Activated T-cell treated with anti-CD3 and anti-CD28 coated beads, Interleukin-2, amount 50 U/mL, for 24 hours (primary cell): ENCODE results near the gene SERINC3.

Source experiments
- DNase-seq: peaks from one replicate; pipeline ENCODE4 v3.0.0-alpha.2; 2020
- H3K27ac Mint-ChIP-seq: 2 replicates; pipeline ENCODE4 v1.8.0; 2020; ENCODE audit warnings: mild to moderate bottlenecking, mixed read lengths
- H3K27me3 Mint-ChIP-seq: 2 replicates; pipeline ENCODE4 v1.8.0; 2020; ENCODE audit warnings: mixed read lengths
- H3K36me3 Mint-ChIP-seq: 2 replicates; pipeline ENCODE4 v1.8.0; 2020; ENCODE audit warnings: low read depth, mixed read lengths
- H3K4me1 Mint-ChIP-seq: 2 replicates; pipeline ENCODE4 v1.8.0; 2020; ENCODE audit warnings: low read depth, mixed read lengths
- H3K4me3 Mint-ChIP-seq: 2 replicates; pipeline ENCODE4 v1.8.0; 2020; ENCODE audit warnings: mild to moderate bottlenecking, moderate library complexity, mixed read lengths
- H3K9me3 Mint-ChIP-seq: 2 replicates; pipeline ENCODE4 v1.8.0; 2020; ENCODE audit warnings: mixed read lengths

The SERINC3 gene

DNA sequence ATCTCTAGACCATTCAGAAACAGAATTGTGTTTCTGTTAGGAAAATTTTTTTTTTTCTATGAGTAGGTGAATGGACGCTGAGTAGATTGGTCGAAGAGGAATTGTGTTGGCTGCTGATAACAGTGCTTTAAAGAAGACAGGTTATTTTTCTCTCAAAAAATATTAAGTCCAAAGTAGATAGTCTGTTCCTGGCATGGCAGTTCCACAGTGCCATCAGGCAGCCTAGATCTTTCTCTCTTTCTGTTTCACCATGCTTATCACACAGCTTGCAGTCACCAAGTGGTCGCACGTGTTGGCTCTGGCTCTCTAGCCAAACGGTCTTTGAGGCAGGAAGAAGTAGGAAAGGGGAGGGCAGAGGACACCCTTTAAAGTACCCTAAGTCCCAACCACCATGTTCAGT, 22.4 kb upstream of the SERINC3 start:
- Mint-ChIP-seq H3K27me3 (peaks cover 3% of the 10 kb centered on the region), H3K9me3 (no peaks in the 10 kb centered on the region), H3K27ac (no peak overlapping the region), H3K36me3 (no peaks in the 10 kb centered on the region), H3K4me3 (no peak overlapping the region), H3K4me1 (no peaks in the 10 kb centered on the region)
- DNase-seq = no peak

DNA sequence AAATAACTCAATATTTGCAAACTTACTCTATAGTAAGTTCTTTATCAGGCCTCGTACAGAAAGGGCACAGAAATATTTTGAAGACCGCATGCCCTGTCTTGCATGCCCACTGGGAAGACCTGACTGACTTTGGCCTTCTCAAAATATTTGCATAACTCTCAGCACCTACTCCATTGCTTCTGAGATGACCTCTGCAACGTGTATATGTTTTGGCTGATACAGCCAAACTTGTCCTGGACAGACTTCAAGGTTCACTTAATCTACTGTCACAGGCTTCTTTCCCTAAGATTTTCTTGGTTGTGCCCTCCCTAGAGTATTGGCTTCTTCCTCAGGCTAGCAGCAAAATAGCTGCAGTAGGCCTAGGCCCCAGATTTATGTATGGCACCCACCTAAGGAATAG, 21.5 kb upstream of the SERINC3 start:
- Mint-ChIP-seq H3K36me3 (no peaks in the 10 kb centered on the region), H3K27ac (no peak overlapping the region), H3K4me3 (no peak overlapping the region), H3K4me1 (no peaks in the 10 kb centered on the region), H3K27me3 (peaks cover 3% of the 10 kb centered on the region), H3K9me3 (no peaks in the 10 kb centered on the region)
- no peak for DNase-seq

DNA sequence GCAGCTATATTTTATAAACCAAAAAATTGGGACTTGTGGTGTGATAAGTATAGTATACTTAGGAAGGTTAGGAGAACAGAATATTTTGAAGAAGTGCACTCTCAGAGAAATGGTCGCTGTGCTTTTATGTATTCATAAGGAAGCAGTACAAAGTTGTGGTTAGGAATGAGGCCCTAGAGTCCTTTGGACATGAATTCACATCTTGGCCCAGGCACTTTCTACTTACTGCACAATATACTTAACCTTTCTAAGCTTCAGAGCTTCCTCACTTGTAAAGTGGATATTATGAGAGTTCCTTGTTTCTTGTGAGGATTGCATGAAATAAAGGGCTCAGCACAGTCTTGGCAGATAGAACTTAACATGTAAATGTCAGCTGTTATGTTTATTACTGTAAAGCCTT, 21.0 kb upstream of the SERINC3 start:
- Mint-ChIP-seq H3K27me3 (peaks cover 3% of the 10 kb centered on the region), H3K36me3 (no peaks in the 10 kb centered on the region), H3K4me1 (no peaks in the 10 kb centered on the region), H3K9me3 (no peaks in the 10 kb centered on the region), H3K4me3 (no peak overlapping the region), H3K27ac (no peak overlapping the region)
- DNase-seq = no peak

DNA sequence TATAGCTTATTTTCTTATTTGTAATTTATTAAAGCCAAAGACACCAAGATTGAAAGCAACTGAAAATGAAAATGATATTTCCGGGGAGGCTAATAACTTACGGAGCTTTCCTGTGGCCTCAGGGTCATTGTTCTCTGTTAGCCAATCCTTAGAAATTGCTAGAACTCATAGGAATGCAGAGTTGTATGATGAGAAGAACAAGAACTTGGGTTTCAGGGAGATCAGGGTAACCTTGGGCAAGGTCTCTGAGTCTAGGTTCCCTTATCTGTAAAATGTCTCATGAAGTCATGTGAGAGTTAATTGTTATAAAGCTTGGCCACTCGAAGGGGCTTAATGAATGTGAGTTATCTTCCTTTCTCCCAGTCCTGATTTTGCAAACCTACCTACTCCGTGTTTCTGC, 20.1 kb upstream of the SERINC3 start:
- no peaks in the 10 kb centered on the region for H3K9me3 Mint-ChIP-seq
- no peak overlapping the region for H3K4me3 Mint-ChIP-seq
- H3K27ac Mint-ChIP-seq = no peak overlapping the region
- no peaks in the 10 kb centered on the region for H3K27me3 Mint-ChIP-seq
- DNase-seq = no peak
- no peaks in the 10 kb centered on the region for H3K36me3 Mint-ChIP-seq
- H3K4me1 Mint-ChIP-seq = no peaks in the 10 kb centered on the region

DNA sequence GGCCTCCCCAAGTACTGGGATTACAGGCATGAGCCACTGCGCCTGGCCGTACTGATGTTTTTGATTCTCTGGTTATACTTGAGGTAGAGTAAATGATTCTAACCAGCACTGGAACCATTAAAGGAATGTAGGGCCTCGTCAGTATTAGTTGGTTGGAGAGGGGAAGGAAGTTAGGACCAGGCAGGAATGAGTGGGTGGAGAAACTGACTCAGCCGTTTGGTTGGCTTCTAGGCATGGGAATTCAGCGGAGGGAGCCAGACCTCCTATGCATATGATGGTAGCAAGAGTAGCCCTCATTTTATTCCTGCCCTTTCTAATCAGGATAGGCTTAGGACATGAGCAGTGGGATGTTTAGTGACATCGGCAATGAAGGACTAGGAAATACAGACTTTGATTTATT, 19.0 kb upstream of the SERINC3 start:
- no peak for DNase-seq
- Mint-ChIP-seq H3K9me3 (no peaks in the 10 kb centered on the region), H3K4me3 (no peak overlapping the region), H3K27ac (no peak overlapping the region), H3K27me3 (no peaks in the 10 kb centered on the region), H3K36me3 (no peaks in the 10 kb centered on the region), H3K4me1 (no peaks in the 10 kb centered on the region)

DNA sequence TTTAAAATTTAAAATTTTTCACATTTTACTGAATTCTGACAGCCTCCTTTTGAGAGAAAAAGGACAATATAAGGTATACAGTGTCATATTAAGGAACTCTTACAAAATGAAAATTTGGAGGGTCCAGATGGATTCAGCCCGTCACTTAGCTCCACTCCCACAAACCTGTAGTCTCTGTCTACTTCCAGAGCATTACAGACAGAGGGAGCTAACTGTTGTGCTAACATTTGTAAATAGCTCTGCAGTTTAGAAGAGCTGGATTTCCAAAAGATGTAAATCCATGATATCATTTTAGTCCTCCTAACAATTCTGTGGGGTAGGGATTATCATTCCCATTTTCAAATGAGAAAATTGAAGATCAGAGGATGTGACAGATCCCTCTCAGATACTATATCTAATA, 16.1 kb upstream of the SERINC3 start:
- Mint-ChIP-seq H3K4me3 (no peak overlapping the region), H3K4me1 (no peaks in the 10 kb centered on the region), H3K36me3 (no peaks in the 10 kb centered on the region), H3K27me3 (no peaks in the 10 kb centered on the region), H3K27ac (no peak overlapping the region), H3K9me3 (no peaks in the 10 kb centered on the region)
- no peak for DNase-seq

DNA sequence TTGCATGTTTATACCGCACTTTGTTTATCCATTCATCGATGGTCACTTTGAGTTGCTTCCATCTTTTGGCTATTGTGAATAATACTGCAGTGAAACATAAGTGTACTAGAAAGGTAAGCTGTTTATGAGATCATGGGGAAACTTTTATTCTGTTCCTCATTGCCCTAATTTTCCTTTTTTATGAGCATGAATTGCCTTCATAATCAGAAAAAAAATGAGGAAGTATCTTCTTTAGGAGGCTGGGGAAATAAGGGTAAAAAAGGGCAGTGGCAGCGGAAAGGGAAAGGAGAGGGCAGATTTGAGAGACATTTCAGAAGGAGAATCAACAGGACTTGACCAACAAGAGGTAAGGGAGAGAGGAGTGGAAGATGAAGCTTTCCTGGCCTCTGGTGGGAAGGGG, 14.3 kb upstream of the SERINC3 start:
- DNase-seq = no peak
- H3K36me3 Mint-ChIP-seq = no peaks in the 10 kb centered on the region
- no peak overlapping the region for H3K4me3 Mint-ChIP-seq
- no peaks in the 10 kb centered on the region for H3K27me3 Mint-ChIP-seq
- H3K4me1 Mint-ChIP-seq = peaks cover 5% of the 10 kb centered on the region
- H3K9me3 Mint-ChIP-seq = no peaks in the 10 kb centered on the region
- no peak overlapping the region for H3K27ac Mint-ChIP-seq

DNA sequence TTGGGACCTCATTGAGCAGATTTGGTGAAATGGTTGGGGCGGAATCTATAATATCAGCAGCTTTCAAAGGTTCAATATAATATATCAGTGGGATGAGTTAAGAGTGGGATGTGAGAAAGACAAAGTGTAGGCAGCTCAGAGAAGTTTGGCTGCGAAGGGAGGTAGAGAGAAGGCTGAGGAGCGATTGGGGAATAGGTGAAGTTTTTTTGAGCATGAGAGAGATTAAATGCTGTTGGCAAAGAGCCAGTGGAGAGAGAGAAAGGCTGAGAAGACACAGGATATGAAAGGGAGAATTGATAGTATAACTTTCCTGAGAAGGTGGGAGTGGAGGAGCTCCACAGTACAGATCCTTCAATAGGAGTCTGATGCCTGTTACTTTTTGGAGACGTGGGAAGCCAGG, 12.1 kb upstream of the SERINC3 start:
- no peaks in the 10 kb centered on the region for H3K27me3 Mint-ChIP-seq
- H3K9me3 Mint-ChIP-seq = no peaks in the 10 kb centered on the region
- no peak for DNase-seq
- H3K4me3 Mint-ChIP-seq = no peak overlapping the region
- H3K27ac Mint-ChIP-seq = no peak overlapping the region
- H3K36me3 Mint-ChIP-seq = no peaks in the 10 kb centered on the region
- peaks cover 6% of the 10 kb centered on the region for H3K4me1 Mint-ChIP-seq

DNA sequence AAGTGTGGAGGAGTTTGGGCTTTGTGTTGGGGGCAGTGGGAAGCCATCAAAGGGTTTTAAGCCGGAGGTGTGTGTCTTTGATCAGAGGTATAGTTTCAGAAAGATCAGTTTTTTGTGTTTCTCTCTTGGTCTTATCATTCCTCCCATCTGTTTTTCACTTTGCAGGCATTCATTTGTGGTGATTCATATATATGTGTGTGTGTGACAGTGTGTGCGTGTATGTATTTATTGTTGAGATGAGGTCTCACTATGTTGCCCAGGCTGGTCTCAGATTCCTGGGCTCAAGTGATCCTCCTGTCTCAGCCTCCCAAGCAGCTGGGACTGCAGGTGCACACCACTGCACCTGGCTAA, 11.1 kb upstream of the SERINC3 start:
- DNase-seq = no peak
- no peak overlapping the region for H3K27ac Mint-ChIP-seq
- H3K27me3 Mint-ChIP-seq = no peaks in the 10 kb centered on the region
- no peaks in the 10 kb centered on the region for H3K36me3 Mint-ChIP-seq
- no peaks in the 10 kb centered on the region for H3K9me3 Mint-ChIP-seq
- H3K4me1 Mint-ChIP-seq = peaks cover 6% of the 10 kb centered on the region
- H3K4me3 Mint-ChIP-seq = no peak overlapping the region

DNA sequence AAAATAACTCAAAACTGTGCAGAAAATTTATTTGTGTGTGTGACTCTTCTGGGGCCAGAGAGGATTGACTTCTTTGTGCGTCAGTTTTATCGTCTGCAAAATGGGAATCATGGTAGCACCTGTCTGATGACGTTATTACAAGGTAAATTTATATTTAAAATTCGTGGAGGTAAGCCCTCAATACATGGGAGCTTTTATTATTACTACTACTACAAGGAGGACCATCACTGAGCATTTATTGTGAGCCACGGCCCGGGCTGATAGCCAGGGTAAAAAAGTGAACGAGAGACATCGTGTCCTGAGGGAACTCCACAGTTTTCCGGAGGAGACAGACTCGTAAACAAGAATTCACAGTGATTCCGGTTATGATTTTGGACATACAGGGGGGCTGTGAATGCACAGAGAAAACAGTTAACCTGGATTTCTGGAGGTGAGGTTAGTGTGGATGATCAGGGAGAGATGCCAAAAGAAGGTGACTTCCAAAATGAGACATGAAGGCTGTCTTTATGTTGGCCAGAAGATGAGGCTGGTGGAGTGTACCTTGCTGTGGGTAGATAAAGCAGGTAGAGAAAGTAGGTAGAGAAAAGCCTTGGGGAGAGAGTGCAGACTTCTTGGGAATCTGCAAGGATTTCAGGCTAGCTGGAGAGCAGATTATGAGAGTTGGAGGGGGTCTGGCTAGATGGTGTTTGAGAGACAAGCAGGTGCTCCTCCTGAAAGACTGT, 10.6 kb upstream of the SERINC3 start:
- H3K27me3 Mint-ChIP-seq = no peaks in the 10 kb centered on the region
- peaks cover 6% of the 10 kb centered on the region for H3K4me1 Mint-ChIP-seq
- H3K27ac Mint-ChIP-seq = no peak overlapping the region
- H3K9me3 Mint-ChIP-seq = no peaks in the 10 kb centered on the region
- DNase-seq = no peak
- no peak overlapping the region for H3K4me3 Mint-ChIP-seq
- no peaks in the 10 kb centered on the region for H3K36me3 Mint-ChIP-seq

DNA sequence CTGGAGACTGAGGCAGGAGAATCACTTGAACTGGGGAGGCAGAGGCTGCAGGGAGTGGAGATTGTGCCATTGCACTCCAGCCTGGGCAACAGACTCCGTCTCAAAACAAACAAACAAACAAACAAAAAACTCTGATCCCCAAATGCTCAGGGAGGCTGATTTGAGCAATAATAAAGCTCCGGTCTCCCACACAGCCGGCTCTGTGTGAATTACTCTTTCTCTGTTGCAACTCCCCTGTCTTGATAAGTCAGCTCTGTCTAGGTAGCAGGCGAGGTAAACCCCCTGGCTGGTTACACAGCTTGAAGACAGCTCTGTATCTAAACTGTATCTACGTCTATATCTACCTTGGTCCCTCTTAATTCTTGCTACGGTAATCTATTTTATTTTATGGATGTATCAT, 6.4 kb upstream of the SERINC3 start:
- Mint-ChIP-seq H3K27me3 (no peaks in the 10 kb centered on the region), H3K4me3 (no peak overlapping the region), H3K4me1 (peaks cover 12% of the 10 kb centered on the region), H3K36me3 (no peaks in the 10 kb centered on the region), H3K9me3 (no peaks in the 10 kb centered on the region), H3K27ac (no peak overlapping the region)
- no peak for DNase-seq

DNA sequence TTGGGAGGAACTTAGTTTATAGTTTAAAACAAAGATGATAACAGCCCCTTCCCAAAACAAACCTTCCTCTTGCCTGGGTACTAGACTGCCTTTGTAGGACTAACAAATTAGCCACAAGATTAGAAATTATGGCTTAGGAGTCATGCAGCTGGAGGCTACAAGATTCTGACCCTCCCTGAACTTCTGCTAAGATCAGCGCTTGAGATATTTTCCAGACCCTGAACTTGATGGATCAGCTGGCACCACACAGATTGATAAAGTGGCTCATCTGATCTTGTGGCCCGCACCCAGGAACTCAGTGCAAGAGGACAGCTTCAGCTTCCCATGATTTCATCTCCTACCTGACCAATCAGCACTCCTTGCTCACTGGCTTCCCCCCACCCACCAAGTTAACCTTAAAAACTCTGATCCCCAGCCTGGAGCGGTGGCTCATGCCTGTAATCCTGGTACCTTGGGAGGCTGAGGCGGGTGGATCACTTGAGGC, 5.9 kb upstream of the SERINC3 start:
- no peaks in the 10 kb centered on the region for H3K27me3 Mint-ChIP-seq
- DNase-seq = no peak
- H3K36me3 Mint-ChIP-seq = no peaks in the 10 kb centered on the region
- H3K27ac Mint-ChIP-seq = no peak overlapping the region
- H3K4me1 Mint-ChIP-seq = peaks cover 17% of the 10 kb centered on the region
- no peaks in the 10 kb centered on the region for H3K9me3 Mint-ChIP-seq
- H3K4me3 Mint-ChIP-seq = no peak overlapping the region

DNA sequence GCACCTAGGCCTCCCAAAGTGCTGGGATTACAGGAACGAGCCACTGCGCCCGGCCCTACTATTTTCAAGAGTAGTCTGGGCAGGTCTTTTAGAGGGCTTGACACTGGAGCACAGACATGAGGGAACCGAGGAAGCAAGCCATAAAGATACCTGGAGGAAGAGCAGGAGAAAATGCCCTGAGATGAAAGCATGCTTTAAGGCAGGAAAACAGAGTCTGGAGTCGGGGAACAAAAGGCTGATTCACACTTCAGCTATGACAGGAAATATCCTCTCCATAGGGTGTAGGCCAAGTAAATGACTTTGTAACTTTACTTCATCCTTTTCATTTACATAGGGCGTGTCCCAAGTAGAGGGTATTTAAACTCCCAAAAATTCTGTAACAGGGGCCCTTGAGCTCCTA, 4.3 kb upstream of the SERINC3 start:
- Mint-ChIP-seq H3K27ac (no peak overlapping the region), H3K9me3 (no peaks in the 10 kb centered on the region), H3K4me3 (no peak overlapping the region), H3K27me3 (no peaks in the 10 kb centered on the region), H3K4me1 (peaks cover 22% of the 10 kb centered on the region), H3K36me3 (peaks cover 3% of the 10 kb centered on the region)
- DNase-seq = no peak

DNA sequence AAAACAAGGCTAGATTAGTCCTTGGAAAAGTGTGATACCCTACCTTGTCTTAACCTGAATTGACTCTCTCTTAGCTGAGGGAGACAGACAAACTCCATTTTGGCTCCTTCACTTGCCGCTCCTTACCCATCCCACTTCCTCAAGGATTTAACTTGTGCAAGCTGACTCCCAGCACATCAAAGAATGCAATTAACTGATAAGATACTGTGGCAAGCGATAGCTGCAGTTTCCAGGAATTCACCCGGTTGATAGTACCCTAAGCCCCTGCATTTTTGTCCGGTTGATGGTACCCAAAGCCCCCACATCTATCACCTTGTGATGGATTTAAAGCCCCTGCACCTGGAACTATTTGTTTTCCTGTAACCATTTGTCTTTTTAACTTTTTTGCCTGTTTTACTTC, 1.9 kb upstream of the SERINC3 start:
- Mint-ChIP-seq H3K36me3 (peaks cover 14% of the 10 kb centered on the region), H3K27me3 (no peaks in the 10 kb centered on the region), H3K4me3 (no peak overlapping the region), H3K4me1 (peaks cover 42% of the 10 kb centered on the region), H3K9me3 (no peaks in the 10 kb centered on the region), H3K27ac (peak overlapping the region; percentile 93)
- no peak for DNase-seq

DNA sequence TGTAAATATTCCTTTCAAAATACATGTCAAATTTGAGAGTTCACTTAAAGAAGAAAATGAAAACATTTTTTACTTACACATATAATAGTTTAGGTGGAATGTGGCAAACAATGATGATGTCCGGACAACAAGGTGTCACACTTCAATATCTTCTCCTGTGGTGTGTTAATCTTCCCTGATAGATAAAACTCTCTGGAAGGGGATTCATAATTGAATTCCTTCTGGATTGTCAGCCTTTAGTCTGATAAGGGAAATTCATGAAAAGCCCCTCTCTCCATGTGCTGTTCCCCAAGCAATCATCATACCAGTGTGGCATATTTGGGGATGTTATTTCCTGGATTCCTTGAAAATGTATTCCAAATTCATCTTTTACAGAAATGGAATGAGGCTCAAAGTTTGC, 971 bp upstream of the SERINC3 start:
- Mint-ChIP-seq H3K4me1 (peaks cover 47% of the 10 kb centered on the region), H3K27me3 (no peaks in the 10 kb centered on the region), H3K27ac (peak overlapping the region; percentile 93), H3K36me3 (peaks cover 16% of the 10 kb centered on the region), H3K4me3 (peak overlapping the region; percentile 88), H3K9me3 (no peaks in the 10 kb centered on the region)
- no peak for DNase-seq

DNA sequence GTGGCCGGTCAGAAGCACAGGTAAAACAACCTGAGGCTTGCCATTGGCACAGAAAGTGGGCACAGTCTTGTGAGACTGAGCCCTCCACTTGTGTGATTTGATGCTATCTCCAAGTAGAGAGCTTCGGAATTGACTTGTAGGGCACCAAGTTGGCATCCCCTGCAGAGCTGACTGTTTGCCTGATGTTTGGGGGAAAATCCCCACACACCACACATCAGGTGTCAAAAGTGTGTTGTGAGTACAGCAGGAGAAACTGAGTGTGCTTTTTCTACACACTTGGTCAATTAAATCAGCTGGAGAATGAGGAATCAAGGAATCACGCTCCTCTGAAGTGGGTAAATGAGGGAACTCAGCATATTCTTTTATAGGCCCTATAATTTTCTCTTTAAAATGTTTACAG, 989 bp downstream of the SERINC3 start:
- Mint-ChIP-seq H3K27ac (peak overlapping the region; percentile 93), H3K4me1 (peaks cover 58% of the 10 kb centered on the region), H3K36me3 (peaks cover 26% of the 10 kb centered on the region), H3K4me3 (peak overlapping the region; percentile 88), H3K27me3 (no peaks in the 10 kb centered on the region), H3K9me3 (no peaks in the 10 kb centered on the region)
- no peak for DNase-seq
